ENCODE measurements around the gene SLC13A2.

Gene SLC13A2

GRCh38 chr17:28471531-28472342 lies 1.7 kb upstream of the SLC13A2 start:
- peak; percentile 40 for DNase-seq (ENCODE audit: low spot score)

GRCh38 chr17:28472871-28473497 lies 460 bp upstream of the SLC13A2 start:
- DNase-seq (ENCODE audit: low spot score): no peak

DNA sequence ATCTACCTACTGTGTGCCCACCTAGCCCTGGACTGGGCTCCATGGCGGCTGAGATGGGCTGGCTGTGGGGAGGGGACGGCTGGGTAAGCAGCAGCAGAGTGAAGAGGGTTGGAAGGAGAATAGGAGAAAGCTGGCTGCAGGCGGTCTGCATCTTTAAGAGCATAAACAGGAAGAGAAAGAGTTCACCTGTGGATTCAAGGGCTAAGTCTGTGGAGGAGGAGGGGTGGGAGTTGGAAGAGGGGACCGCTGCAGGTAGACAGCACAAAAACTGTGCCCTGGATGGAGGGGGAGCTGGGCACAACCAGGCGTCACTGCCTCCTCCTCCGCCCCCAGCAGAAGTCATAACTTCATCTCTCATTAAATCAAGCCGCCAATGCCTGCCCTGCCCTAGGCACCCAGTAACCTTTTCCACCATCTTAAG lies 677 bp downstream of the SLC13A2 start:
- no peak for DNase-seq (ENCODE audit: low spot score)

DNA sequence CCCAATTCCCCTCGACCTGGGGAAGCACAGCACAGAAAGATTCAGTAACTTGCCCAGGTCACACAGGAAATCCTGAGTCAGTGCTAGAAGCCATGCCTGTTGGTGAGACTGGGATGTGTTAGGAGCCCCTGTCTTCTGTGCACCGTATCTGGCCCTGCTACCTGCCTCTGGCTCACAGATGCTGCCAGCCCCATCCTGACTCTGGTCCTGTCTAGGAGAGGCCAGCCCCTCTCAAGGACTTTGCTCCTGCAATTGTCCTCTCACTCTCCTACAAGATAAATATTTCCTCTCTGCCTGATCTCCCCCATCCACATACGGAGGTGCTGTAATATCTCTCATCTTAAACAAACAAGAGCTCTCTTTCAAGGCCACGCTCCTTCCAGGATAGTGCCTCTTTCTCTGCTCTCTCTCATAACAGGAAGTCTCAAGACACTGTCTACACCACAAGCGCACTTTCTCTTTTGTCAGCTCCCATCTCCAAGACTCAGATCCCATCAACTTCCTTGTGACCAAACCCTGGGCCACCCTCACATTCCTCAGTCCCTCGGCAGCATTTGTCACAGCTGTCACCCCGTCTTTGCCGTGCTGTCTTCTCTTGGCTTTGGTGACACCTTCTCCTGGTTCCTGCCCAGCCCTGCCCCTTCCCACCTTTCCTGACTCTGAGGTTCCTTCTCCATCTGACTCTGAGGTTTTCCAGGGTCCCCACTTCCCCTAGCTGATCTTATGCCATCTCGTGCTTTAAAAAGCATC lies 1.9 kb downstream of the SLC13A2 start:
- DNase-seq (ENCODE audit: low spot score): no peak

GRCh38 chr17:28476076-28476865 lies 2.8 kb downstream of the SLC13A2 start:
- DNase-seq (ENCODE audit: low spot score): no peak

GRCh38 chr17:28477928-28478327 lies 4.5 kb downstream of the SLC13A2 start:
- no peak for DNase-seq (ENCODE audit: low spot score)

- DNase-seq (ENCODE audit: low spot score): no peak
Measured at GRCh38 chr17:28478712-28479615, 5.5 kb downstream of the SLC13A2 start.

- DNase-seq (ENCODE audit: low spot score): no peak
Measured at GRCh38 chr17:28480278-28480677, 6.8 kb downstream of the SLC13A2 start.

- DNase-seq (ENCODE audit: low spot score): no peak
Measured at GRCh38 chr17:28480799-28481571, 7.5 kb downstream of the SLC13A2 start.

DNA sequence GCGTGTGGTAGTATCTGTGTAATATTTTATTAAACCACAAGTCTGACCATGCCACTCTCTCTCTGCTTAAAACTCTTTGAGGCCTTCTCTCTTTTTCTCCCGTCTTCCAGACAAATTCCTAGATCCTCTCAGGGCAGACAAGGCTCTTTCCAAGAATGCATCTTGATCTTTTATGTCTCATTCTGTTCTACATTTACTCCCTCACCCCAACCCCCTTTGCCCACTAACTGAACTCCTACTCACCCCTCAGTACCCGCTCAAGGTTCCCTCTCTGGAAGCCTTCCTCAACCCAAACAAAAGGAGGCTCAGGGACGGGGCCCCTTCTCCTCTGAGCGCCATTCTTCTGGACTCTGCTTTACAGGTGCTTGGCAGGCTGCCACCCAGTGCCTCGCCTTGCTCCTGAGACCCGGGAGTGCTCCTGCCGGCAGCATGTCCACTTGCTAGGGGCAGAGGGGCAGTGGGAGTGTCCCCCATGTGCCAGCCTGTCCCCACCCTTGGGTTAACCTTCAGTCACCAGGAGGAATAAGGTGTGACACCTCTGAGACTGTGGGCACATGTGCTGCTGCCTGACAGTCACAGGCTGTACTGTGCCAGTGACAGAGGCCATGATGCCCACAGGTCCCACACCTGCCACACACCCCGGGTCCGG lies 9.2 kb downstream of the SLC13A2 start:
- DNase-seq (ENCODE audit: low spot score): no peak

DNA sequence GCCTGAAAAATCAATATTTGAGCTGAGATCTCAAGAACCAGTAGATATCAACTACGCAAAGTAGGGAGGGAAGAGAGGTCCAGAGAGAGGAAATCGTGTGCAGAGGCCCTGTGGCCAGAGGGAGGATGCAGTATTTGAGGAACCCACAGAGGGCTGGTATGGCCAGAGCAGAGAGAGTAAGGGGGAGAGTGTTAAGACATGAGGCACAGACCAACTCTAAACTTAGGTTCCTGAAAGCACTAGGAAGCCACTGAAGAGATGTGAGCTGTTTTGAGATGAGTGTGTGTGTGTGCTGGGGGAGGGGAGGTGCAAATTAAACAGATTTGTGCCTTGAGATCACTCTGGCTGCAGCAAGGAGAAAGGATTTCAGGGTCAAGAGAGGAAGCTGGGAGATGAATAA lies 10.9 kb downstream of the SLC13A2 start:
- no peak for DNase-seq (ENCODE audit: low spot score)

- DNase-seq (ENCODE audit: low spot score): no peak
Measured at GRCh38 chr17:28485049-28485448, 11.6 kb downstream of the SLC13A2 start.

DNA sequence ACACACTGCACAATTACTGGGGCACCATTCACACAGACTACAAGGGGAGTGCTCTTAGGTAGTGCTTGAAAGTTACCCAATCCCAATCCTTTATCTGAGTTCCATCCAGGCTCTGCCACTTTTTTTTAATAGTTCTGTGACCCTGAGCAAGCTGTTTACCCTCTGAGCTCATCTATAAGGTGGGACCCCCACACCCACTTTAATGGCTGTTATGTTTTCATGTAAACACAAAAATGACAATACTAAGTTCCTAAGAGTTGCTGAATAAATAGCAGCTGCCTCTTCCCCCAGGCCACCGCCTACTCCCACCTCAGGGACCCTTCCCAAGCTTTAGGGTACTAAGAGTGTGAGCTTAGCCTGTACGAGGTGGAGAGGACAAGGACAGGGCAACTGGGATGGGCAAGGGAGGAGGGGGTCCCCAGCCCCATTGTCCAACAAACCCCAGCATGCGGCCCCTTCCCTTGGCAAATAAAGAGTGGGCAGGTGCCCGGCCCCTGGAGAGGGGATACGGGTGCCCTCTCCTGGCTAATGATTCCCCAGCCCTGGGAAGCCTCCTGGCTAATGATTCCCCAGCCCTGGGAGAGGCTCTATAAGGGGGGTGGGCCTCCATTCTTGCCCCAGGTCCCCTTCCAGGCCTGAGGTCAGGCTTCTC lies 14.6 kb downstream of the SLC13A2 start:
- no peak for DNase-seq (ENCODE audit: low spot score)

DNA sequence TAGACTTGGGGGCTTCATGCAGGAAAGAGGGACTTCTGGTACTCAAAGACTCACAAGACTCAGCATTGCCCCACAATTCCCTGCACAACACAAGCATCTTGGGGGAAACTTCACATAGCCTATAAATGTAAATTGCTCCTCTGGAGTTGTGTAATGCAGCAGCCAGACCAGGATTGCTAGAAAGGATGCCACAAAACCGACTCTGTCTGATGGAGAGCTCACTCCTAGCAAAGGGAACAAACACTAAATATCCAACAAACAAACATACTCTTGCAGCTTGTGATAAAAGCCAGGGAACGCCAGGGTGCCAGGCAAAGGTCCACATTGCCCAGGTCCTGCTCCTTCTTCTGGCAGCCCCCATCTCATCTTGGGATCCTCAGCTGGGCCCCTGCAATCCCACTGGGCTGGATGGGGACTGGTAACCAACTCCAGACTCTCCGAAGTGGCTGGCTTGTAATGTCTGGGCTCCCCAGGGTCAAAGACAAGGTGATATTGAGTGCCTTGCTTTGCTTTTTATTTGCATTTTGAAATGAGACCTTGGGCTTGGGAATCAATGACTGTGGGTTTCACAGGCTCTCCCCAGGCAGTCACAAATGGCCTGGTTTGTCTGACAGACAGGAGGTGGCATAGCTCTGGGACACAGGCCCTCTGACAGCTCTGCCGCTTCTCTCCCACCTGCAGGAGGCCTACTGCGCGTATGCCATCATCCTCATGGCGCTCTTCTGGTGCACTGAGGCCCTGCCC lies 15.3 kb downstream of the SLC13A2 start:
- DNase-seq (ENCODE audit: low spot score): no peak

- DNase-seq (ENCODE audit: low spot score): no peak
Measured at GRCh38 chr17:28491286-28491685, 17.8 kb downstream of the SLC13A2 start.

GRCh38 chr17:28491860-28492259 lies 18.4 kb downstream of the SLC13A2 start:
- DNase-seq (ENCODE audit: low spot score): no peak

DNA sequence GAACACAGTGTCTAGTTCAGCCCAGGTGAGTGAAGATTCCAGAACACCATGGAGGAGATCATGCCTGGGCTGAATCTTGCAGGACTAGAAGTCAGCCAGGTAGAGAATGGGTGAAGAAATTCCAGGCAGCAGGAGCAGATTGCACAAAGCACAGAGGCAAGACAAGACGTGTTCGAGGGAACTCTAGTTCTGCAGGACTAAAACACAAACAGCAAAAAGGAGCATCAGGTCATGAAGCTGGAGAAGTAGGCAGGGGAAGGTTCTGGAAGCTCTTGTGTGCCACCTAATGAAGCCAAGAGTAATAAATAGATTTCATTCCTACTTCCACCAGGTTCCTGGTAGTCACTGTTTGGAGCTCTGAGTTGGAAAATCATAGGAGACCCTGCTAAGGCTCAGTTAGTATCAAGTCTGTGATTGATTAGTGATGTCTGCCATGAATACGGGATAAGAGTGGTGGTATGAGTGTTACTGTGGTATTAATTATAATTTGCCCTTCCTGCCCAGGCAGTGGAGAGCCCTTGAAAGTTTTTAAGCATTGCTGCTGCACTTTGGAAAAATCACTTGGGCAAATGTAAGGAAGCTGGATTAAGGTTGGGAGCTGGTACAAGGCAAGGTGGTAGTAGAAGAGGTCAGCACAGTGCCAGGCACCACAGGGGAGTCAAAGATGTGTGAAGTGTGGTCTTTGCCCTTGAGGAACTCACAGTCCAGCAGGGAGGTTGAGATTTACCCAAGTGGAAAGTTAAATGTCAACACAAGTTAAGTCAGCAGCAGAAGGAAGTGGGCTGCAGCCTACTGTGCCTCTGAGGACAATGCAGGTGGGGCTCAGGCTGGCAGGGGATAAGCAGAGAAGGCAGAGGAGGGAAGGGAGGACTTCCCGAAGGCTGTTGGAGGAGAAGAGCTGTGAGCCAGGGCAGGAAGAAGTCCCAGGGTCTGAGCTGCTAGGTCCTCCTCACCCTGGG lies 19.2 kb downstream of the SLC13A2 start:
- no peak for DNase-seq (ENCODE audit: low spot score)

Measured in Ammon's horn (tissue), 1 donor.